MCF 10A (cell line): ENCODE measurements around the gene PAX3. TPM values are rescaled to one million over a fixed set of nuclear protein-coding genes. Genes with fewer than 3 reads are reported as not detected.

Experiments used
- BruUV-seq: library from RNA; stranded (reverse); fragments of 400-500 nt; replicated peaks from 2 replicates; lab custom pipeline; 2021; lab: Mats Ljungman, UMichigan
- CTCF ChIA-PET: fragments of 300-600 bp; sonication (Branson Sonifier 250); formaldehyde crosslinking; extraction: SDS; loops from one replicate; lab custom pipeline; 2021; ENCODE audit warnings: antibody characterized with exemption, inconsistent platforms; lab: Yijun Ruan, JAX
- POLR2A ChIA-PET: fragments of 300-600, 350-650 bp; sonication (Branson Sonifier 250); formaldehyde crosslinking; extraction: SDS; loops from one replicate; lab custom pipeline; 2020; ENCODE audit warnings: antibody characterized with exemption, inconsistent platforms; lab: Yijun Ruan, JAX
- DNase-seq: peaks from one replicate; pipeline ENCODE4 v3.0.0-alpha.2; 2018; ENCODE audit not compliant: unreplicated experiment
- H3K27ac Mint-ChIP-seq: one replicate; pipeline ENCODE4 v1.8.0; 2022; ENCODE audit warnings: mild to moderate bottlenecking, low read depth, mixed read lengths; ENCODE audit not compliant: unreplicated experiment
- H3K27me3 Mint-ChIP-seq: one replicate; pipeline ENCODE4 v1.8.0; 2022; ENCODE audit warnings: mixed read lengths; ENCODE audit not compliant: insufficient read depth, unreplicated experiment
- H3K36me3 Mint-ChIP-seq: one replicate; pipeline ENCODE4 v1.8.0; 2022; ENCODE audit warnings: mild to moderate bottlenecking, moderate library complexity, mixed read lengths; ENCODE audit not compliant: insufficient read depth, unreplicated experiment
- H3K4me1 Mint-ChIP-seq: one replicate; pipeline ENCODE4 v1.8.0; 2022; ENCODE audit warnings: mixed read lengths; ENCODE audit not compliant: insufficient read depth, unreplicated experiment
- H3K4me3 Mint-ChIP-seq: one replicate; pipeline ENCODE4 v1.8.0; 2022; ENCODE audit warnings: mild to moderate bottlenecking, moderate library complexity, mixed read lengths; ENCODE audit not compliant: unreplicated experiment
- H3K9me3 Mint-ChIP-seq: one replicate; pipeline ENCODE4 v1.8.0; 2022; ENCODE audit warnings: mixed read lengths; ENCODE audit not compliant: unreplicated experiment
- CTCF ChIP-seq: fragments of 200-600 bp; IDR thresholded peaks from one replicate; pipeline ENCODE4 v1.8.0; 2022; ENCODE audit warnings: antibody characterized with exemption, mild to moderate bottlenecking; ENCODE audit not compliant: unreplicated experiment
- intact Hi-C: fragments of 100-400 bp; cut with micrococcal nuclease; formaldehyde crosslinking; loops from 2 replicates; pipeline ENCODE4 v1.14.1; 2022
- total RNA-seq: library from RNA; stranded (reverse); gene quantifications from 2 replicates; pipeline ENCODE4 v1.2.3, GENCODE V29; 2022

The PAX3 gene
- total RNA-seq, 1 experiment from 2014 or later: not detected

DNA sequence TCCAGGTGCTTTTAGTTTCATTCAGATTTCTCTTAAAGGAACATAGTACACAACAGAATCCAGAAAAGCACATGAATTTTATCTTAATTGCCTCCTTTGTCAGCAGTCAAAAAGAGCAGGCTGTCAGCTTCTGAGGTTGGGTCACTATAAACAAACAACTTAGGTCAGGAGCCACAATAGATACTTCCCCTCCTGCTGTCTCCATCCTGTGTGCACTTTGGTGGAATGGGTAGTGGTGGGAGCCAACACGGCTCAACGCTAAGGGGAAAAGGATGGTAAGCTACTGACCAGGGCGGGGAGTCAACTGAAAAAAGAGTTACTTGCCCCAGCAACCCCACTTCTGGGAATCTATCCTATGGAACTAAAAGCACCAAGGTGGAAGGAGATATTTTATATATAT, 121.9 kb downstream of the PAX3 start:
- DNase-seq: no peak
- Mint-ChIP-seq H3K4me1 (no peaks in the 10 kb centered on the region), H3K4me3 (no peak overlapping the region), H3K36me3 (no peaks in the 10 kb centered on the region), H3K27me3 (peaks cover 79% of the 10 kb centered on the region), H3K27ac (no peak overlapping the region), H3K9me3 (peaks cover under 1% of the 10 kb centered on the region)
- CTCF ChIA-PET: interaction anchor here (0.6 kb wide), 1 partner anchor 1469 kb away, joined by 3 read pairs; no protein-coding TSS in a partner anchor
- no peak for TF ChIP-seq CTCF
- POLR2A ChIA-PET: no interaction called here
- no TSS peak for BruUV-seq
- intact Hi-C loops: no loop called here

- TF ChIP-seq CTCF: no peak
- peaks cover 7% of the 10 kb centered on the region for H3K9me3 Mint-ChIP-seq
- BruUV-seq: no TSS peak
Observed at GRCh38 chr2:222174450-222174849, 124.3 kb downstream of the PAX3 start.

DNA sequence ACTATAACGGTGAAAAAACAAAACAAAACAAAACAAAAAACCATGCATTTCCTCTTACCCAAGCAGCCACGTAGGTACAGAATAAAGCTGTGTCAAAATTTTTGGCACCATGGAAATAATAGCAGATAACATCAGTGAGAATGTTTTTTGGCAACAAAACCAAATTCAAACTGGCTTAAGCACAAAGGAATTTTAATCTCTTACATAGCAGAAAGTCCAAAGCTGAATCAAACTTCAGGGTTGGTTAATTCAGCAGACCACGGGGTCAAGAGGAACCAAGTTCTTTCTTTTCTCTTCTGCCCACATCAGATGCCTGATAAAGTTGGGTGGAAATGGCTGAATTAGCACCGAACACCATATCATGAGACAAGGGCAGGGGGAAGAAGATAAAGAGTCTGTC, 129.5 kb downstream of the PAX3 start:
- peaks cover 100% of the 10 kb centered on the region for H3K27me3 Mint-ChIP-seq
- no peak overlapping the region for H3K27ac Mint-ChIP-seq
- H3K9me3 Mint-ChIP-seq: peaks cover 7% of the 10 kb centered on the region
- H3K4me1 Mint-ChIP-seq: no peaks in the 10 kb centered on the region
- intact Hi-C loops: no loop called here
- no peaks in the 10 kb centered on the region for H3K36me3 Mint-ChIP-seq
- no peak overlapping the region for H3K4me3 Mint-ChIP-seq
- no TSS peak for BruUV-seq
- no peak for TF ChIP-seq CTCF
- ChIA-PET CTCF (interaction anchor here (0.6 kb wide), 1 partner anchor 8 kb away, joined by 3 read pairs; no protein-coding TSS in a partner anchor), POLR2A (no interaction called here)
- peak; percentile 6 for DNase-seq

More at GRCh38 chr2:222174450-222174849, 124.3 kb downstream of the PAX3 start:
- CTCF ChIA-PET: no interaction called here
- H3K4me1 Mint-ChIP-seq: no peaks in the 10 kb centered on the region
- no peaks in the 10 kb centered on the region for H3K36me3 Mint-ChIP-seq
- intact Hi-C loops: no loop called here
- H3K27me3 Mint-ChIP-seq: peaks cover 100% of the 10 kb centered on the region
- POLR2A ChIA-PET: no interaction called here
- no peak overlapping the region for H3K27ac Mint-ChIP-seq
- no peak for DNase-seq
- H3K4me3 Mint-ChIP-seq: no peak overlapping the region

DNA sequence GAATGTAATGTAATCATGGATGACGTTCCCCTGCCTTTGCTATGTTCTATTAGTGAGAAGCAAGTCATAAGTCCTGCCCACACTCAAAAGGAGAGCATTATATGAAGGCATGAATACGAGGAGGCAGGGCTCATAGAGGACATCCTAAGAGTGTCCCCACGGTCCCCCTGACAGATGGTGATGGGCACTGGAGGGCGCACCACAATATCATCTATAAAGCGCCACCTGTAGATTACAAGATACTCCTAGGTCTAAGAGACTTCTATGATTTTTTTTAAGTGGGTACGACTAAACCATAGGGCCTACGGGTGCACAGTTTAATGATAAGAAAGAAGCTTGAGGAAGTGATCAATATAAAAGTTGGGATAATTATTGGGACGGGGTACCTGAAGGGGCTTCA, 131.0 kb downstream of the PAX3 start:
- CTCF ChIA-PET: no interaction called here

More for the DNA sequence above, 131.0 kb downstream of the PAX3 start:
- DNase-seq: no peak
- POLR2A ChIA-PET: no interaction called here
- Mint-ChIP-seq H3K27ac (no peak overlapping the region), H3K4me3 (no peak overlapping the region), H3K9me3 (peaks cover 7% of the 10 kb centered on the region), H3K4me1 (no peaks in the 10 kb centered on the region), H3K36me3 (no peaks in the 10 kb centered on the region), H3K27me3 (peaks cover 100% of the 10 kb centered on the region)
- intact Hi-C loops: no loop called here
- no TSS peak for BruUV-seq
- no peak for TF ChIP-seq CTCF
